ENCODE data around the gene RRN3. TPM values are rescaled to one million over a fixed set of nuclear protein-coding genes. Genes with fewer than 3 reads are reported as not detected.
"Not testable (repeated sequence)": the region's sequence is repeated elsewhere in the genome, so short reads cannot be mapped to it uniquely, and the experiment has no call there.

RRN3 gene
- polyA plus RNA-seq, 3 donors from 2014 or later, result 15.2 to 30.6 (median 17.4) TPM

DNA sequence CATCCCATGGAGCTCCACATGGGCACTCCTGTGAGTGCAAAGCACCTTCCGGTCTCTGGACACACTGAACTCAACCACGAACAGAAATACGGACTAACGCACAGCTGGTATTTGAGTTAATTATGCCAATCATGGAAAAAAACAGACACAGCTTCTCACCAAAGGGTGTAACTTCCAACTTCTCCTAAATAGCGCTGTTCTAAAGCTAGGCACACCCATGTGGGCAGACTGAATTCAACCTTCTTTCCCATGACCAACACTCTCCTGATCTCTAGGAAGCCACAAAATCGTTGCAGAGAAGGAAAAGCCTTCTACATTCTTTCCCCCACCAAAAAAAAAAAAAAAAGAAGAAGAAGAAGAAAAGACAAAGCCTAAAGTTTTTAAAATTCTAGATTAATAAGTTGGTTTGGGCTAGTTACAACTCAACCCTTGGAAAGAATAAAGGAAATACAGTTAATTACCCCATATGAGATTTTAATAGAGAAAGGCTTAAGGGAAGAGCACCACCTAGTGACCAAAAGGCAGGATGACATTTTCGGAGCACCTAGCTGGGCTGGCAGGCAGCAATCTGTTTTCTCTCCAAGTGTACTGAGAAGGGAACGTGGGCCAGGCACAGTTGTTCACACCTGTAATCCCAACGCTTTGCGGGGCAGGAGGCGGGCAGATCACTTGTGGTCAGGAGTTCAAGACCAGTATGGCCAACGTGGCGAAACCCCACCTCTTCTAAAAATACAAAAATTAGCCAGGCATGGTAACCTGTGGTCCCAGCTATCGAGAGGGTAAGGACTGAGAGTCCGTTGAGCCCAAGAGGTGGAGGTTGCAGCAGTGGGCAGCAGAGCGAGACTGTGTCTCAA, 21.9 kb downstream of the RRN3 start:
- DNase-seq; H3K4me1 Mint-ChIP-seq; H3K27me3 Mint-ChIP-seq (ENCODE audit: low read depth in 3 of 3); H3K4me3 Mint-ChIP-seq; H3K9me3 Mint-ChIP-seq: not testable (repeated sequence)
- peak overlapping the region in 2 of 6 donors; percentile 29 to 30 for H3K27ac Mint-ChIP-seq
- H3K36me3 Mint-ChIP-seq, result peaks cover 0 to 33% (median 17%) of the 10 kb centered on the region in 3 donors

GRCh38 chr16:15071013-15071412, 23.1 kb downstream of the RRN3 start:
- H3K27me3 Mint-ChIP-seq (ENCODE audit: low read depth in 3 of 3); H3K9me3 Mint-ChIP-seq; DNase-seq; H3K4me1 Mint-ChIP-seq; H3K4me3 Mint-ChIP-seq: not testable (repeated sequence)
- Mint-ChIP-seq H3K27ac (peak overlapping the region in 1 of 6 donors; percentile 5), H3K36me3 (peaks cover 0 to 24% (median 17%) of the 10 kb centered on the region in 3 donors)

DNA sequence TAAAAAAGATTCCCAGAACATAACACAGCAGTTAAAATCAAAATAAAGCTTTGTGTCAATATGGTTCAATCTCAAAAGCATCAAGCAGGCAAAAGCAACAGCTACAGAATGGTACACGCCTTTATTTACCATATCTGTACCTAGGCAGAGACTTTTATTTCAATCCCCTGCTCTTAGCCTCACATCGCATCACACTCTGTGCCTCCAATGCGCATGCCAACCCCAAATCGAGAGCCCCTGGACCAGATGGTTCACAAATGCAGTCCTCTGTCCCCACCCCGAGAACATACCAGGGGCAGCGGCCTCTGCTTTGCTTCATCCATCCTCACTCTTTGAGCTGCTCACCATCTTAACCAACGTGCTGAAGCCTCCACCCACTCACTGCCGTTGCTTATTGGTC, 27.4 kb downstream of the RRN3 start:
- H3K4me3 Mint-ChIP-seq; DNase-seq; H3K27me3 Mint-ChIP-seq (ENCODE audit: low read depth in 3 of 3); H3K9me3 Mint-ChIP-seq: not testable (repeated sequence)
- Mint-ChIP-seq H3K4me1 (peaks cover 20 to 25% of the 10 kb centered on the region in 2 donors), H3K27ac (peak overlapping the region in 4 of 6 donors; percentile 35 to 85 (median 80)), H3K36me3 (peaks cover 6 to 19% (median 9%) of the 10 kb centered on the region in 3 donors)

DNA sequence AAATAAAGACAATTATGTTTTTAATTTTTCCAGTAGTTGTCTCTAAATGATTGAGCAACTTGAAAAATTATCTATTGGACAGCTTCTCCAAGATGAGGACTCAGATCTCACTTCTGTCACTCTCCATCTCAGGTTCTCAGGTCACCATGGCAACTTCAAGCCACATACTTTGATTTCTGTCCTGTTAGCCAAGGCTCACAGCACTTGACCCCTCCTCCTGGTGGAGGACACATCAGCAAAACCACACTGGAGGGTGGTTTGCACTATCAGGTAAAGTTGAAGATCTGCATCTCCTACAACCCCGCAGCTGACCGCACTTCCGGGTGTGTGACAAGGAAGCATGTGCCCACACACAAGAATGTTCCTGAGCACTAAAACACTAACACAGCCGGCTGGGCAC, 28.1 kb downstream of the RRN3 start:
- H3K9me3 Mint-ChIP-seq; H3K27me3 Mint-ChIP-seq (ENCODE audit: low read depth in 3 of 3): not testable (repeated sequence)
- peaks cover 20 to 25% of the 10 kb centered on the region in 2 donors for H3K4me1 Mint-ChIP-seq
- peaks cover 14 to 25% (median 15%) of the 10 kb centered on the region in 3 donors for H3K36me3 Mint-ChIP-seq
- peak overlapping the region; percentile 21 to 85 (median 80) for H3K27ac Mint-ChIP-seq
- peak; percentile 62 to 67 (median 64) for DNase-seq
- H3K4me3 Mint-ChIP-seq, result peak overlapping the region in 2 of 5 donors; percentile 13 to 41

DNA sequence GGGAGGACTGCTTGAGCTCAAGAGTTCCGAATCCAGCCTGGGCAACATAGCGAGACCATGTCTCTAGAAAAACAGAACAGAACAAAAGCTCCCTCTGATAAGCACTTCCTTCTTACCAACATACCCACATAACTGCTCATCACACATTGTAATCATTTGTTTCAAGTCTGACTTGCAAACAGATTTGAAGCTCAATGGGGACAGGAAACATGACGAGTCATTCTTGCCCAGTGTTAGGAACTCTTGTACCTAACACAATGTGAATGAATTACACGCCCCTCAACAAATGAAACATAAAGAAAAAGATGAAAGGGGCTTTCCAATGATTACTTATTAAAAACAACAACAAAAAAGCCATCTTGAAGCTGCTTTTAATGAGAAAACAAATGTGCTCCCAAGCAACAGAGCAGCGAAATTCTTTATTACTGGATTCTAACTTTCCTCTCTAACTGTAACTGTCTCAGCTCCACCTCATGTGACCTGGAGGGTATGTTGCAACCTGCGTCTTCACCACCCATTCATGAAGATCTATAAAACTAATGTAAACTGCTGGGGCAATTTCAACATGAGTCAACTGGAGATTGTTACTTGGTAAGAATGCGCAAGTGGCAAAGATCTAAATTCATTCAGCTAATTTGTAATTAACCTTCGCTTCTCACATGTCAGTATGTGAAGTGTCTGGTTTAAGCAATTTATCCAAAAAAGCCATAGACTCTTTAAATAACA, 31.8 kb downstream of the RRN3 start:
- DNase-seq; H3K4me3 Mint-ChIP-seq; H3K9me3 Mint-ChIP-seq; H3K27ac Mint-ChIP-seq; H3K27me3 Mint-ChIP-seq (ENCODE audit: low read depth in 3 of 3): not testable (repeated sequence)
- Mint-ChIP-seq H3K36me3 (peaks cover 17 to 42% (median 19%) of the 10 kb centered on the region in 3 donors), H3K4me1 (peaks cover 20 to 25% of the 10 kb centered on the region in 2 donors)

DNA sequence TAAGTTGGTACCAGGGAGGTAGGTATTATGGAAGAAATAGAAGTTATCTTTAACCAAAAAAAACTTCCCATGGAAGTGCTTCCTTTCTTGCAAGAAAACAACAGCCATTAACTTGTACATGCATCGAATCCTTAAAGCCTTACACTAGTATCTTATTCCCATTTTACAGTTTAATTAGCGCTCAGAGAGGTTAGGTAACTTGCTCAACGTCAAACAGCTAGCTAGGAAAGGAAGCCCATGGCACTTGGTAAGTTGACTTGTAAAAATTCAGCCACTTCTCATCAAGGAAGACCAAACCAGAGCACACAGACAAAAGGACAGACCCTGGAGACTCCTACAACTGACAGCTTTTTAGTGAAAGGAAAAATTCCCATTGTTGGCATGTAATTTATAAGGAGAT, 34.7 kb downstream of the RRN3 start:
- Mint-ChIP-seq H3K27me3 (ENCODE audit: low read depth in 3 of 3) (peaks cover 0 to 2% (median 0%) of the 10 kb centered on the region in 3 donors), H3K4me3 (no peak overlapping the region), H3K27ac (no peak overlapping the region), H3K9me3 (no peaks in the 10 kb centered on the region), H3K4me1 (peaks cover 11 to 12% of the 10 kb centered on the region in 2 donors), H3K36me3 (peaks cover 16 to 39% (median 17%) of the 10 kb centered on the region in 3 donors)
- DNase-seq, result no peak

- Mint-ChIP-seq H3K4me1 (peaks cover 16 to 17% of the 10 kb centered on the region in 2 donors), H3K9me3 (no peaks in the 10 kb centered on the region), H3K27me3 (ENCODE audit: low read depth in 3 of 3) (peaks cover 0 to 2% (median 0%) of the 10 kb centered on the region in 3 donors)
These were observed 36.2 kb downstream of the RRN3 start for GRCh38 chr16:15057681-15058417.

DNA sequence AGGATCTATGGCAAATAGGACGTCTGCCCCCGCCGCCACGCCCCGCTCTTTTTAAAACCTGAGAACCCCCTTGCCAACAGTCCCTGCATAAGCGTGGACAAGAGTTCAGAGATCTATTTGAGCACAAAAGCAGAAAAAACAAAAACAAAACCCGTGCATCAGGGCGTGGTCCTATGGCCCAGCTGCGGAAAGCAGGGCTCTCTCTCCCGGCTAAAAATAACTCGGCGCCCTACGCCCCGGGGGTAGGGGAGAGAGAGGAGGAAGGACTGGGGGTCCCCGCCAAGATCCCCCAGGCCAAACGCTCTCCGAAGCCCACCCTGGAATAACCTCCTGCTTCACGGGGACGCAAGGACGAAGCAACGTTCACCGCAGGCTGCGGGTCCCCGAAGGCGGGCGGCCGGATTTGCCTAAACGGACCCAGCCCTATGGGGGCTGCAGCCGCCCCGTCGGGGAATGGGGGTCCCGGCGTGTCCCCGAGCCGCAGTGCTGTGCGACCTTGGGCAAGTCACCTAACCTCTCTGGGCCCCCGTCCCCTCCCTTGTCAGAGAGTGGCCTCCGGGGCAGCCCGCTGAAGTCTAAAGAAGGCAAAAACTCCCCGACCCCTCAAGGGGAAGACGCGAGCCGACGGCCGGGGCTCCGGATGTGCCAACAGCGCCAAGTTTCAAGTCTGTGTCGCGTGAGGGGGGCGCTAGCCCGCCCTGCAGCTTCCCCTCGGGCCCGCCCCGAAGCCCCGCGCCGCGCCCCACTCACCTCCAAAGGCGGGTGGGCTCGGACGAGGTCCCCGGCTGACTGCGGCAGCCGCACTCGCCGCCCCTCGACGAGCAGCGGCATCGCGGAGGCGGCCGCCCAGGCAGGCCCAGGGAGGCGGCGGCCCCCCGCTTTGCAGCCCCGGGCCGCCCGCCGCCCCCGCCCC, 38.7 kb downstream of the RRN3 start:
- Mint-ChIP-seq H3K9me3 (no peaks in the 10 kb centered on the region), H3K27me3 (ENCODE audit: low read depth in 3 of 3) (peaks cover 0 to 2% (median 0%) of the 10 kb centered on the region in 3 donors)
- peak in 1 of 3 donors; percentile 82 for DNase-seq

More at GRCh38 chr16:15057681-15058417, 36.2 kb downstream of the RRN3 start:
- peak overlapping the region in 1 of 6 donors; percentile 41 for H3K27ac Mint-ChIP-seq
- H3K4me3 Mint-ChIP-seq, result no peak overlapping the region
- no peak for DNase-seq
- peaks cover 14 to 36% (median 15%) of the 10 kb centered on the region in 3 donors for H3K36me3 Mint-ChIP-seq

GRCh38 chr16:15054357-15055140, 39.5 kb downstream of the RRN3 start:
- Mint-ChIP-seq H3K27ac (peak overlapping the region; percentile 39 to 85 (median 73)), H3K36me3 (peaks cover 0 to 9% (median 0%) of the 10 kb centered on the region in 3 donors), H3K4me3 (peak overlapping the region; percentile 87 to 88 (median 87)), H3K4me1 (peaks cover 16 to 18% of the 10 kb centered on the region in 2 donors), H3K9me3 (no peaks in the 10 kb centered on the region), H3K27me3 (ENCODE audit: low read depth in 3 of 3) (peaks cover 0 to 2% (median 0%) of the 10 kb centered on the region in 3 donors)
- DNase-seq, result no peak

More for the DNA sequence above, 38.7 kb downstream of the RRN3 start:
- Mint-ChIP-seq H3K36me3 (peaks cover 0 to 15% (median 0%) of the 10 kb centered on the region in 3 donors), H3K27ac (peak overlapping the region; percentile 39 to 85 (median 73)), H3K4me3 (peak overlapping the region; percentile 87 to 88 (median 87)), H3K4me1 (peaks cover 16 to 18% of the 10 kb centered on the region in 2 donors)

GRCh38 chr16:15053904-15054303, 40.2 kb downstream of the RRN3 start:
- H3K9me3 Mint-ChIP-seq, result no peaks in the 10 kb centered on the region

DNA sequence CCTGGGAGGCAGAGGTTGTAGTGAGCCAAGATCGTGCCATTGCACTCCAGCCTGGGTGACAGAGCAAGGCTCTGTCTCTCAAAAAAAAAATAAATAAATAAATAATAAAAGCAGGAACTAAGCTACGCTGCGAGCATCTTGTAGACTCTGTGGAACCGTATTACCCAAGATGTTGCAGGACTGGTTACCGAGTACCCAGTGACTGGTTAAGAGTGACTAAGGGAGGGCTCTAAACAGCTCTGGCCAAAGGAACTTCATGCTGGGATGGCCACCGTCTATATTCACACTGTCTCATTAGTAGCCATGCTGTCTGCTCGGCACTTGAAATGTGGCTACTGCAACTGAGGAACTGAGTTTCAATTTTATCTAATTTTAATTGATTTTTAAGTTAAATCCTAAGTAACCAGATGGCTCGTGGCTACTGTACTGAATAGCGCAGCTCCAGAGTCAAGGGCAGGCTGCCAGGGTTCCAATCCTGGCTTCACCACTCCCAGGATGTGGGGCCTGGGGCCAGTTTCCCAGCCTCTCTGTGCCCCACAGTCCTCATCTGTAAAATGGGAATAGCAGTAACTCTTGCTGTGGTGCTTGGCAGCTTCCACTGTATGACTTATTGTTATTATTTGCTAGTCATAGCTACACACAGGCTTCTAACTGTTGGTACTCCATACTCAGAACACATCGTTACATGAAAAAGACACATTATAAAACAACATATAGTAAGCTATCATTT, 41.2 kb downstream of the RRN3 start:
- no peak overlapping the region for H3K27ac Mint-ChIP-seq
- H3K36me3 Mint-ChIP-seq, result no peaks in the 10 kb centered on the region
- no peak for DNase-seq
- no peaks in the 10 kb centered on the region for H3K27me3 Mint-ChIP-seq (ENCODE audit: low read depth in 3 of 3)
- peaks cover 16 to 18% of the 10 kb centered on the region in 2 donors for H3K4me1 Mint-ChIP-seq
- no peaks in the 10 kb centered on the region for H3K9me3 Mint-ChIP-seq
- no peak overlapping the region for H3K4me3 Mint-ChIP-seq

More at GRCh38 chr16:15053904-15054303, 40.2 kb downstream of the RRN3 start:
- H3K4me1 Mint-ChIP-seq, result peaks cover 16 to 18% of the 10 kb centered on the region in 2 donors
- peak overlapping the region in 4 of 5 donors; percentile 87 to 88 (median 87) for H3K4me3 Mint-ChIP-seq
- DNase-seq, result no peak
- H3K36me3 Mint-ChIP-seq, result peaks cover 0 to 2% (median 0%) of the 10 kb centered on the region in 3 donors
- H3K27ac Mint-ChIP-seq, result peak overlapping the region in 2 of 6 donors; percentile 65 to 81
- no peaks in the 10 kb centered on the region for H3K27me3 Mint-ChIP-seq (ENCODE audit: low read depth in 3 of 3)

All from immature natural killer cell (primary cell).